ENCODE measurements around the gene NCMAP.
A peak's percentile ranks its signal among the peaks of the same experiment; 100 is the strongest.
"Not testable (repeated sequence)": the region's sequence is repeated elsewhere in the genome, so short reads cannot be mapped to it uniquely, and the experiment has no call there.

Gene NCMAP

GRCh38 chr1:24555591-24556413 lies at the start of gene NCMAP:
NCMAP (plus strand) TSS chr1:24556087; CDS start chr1:24595431, 39,344 bp downstream.
- peak; percentile 37 to 71 for DNase-seq

DNA sequence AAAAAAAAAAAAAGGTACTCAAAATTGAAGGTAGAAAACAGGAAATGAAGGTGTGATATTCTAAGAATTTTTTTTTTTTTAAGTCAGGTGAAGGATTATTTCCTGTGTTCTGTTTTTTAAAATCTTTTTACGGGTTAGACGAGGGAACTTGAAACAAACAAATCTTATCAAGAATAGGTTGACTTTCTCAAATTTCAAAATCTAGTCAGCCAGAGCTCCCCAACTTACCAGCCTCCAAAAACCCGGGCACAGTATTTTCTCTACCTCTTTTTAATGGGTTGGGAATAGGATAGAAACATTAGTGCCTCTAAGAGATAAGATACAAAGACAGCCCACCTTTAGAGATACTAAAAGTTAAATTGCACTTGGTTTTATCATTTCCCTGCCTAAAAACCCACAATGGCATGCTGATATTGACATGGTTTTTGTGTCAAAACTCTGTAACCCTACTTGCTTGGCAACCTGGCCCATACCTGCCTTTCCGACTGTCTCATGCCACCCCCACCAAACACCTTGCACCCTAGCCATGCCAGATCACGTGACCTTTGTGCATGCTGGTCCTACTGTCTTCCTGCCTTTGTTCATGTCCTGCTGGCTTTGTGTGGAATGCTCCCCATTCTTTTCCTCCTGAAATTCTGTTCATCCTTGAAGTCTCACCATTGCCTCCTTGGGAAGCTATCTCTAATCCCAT lies 49.1 kb upstream of the NCMAP start:
- no peak for DNase-seq

DNA sequence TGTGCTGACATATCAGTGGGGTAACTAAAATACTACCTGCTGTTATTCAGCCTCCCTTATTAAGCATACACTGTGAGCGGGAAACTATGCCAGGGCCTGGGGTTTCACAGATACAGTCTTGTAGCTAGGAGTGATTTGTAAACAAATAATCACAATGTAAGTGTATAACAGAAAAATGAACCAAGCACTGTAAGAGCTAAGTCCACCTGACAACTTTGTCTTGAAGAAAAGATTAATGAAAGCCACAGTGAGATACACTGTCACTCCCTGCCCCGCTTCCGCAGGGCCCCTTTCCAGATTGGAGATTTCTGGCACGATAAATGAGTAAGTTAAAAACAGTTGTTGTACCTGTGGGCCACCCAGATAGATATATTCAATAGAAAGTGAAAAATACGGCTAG lies 48.5 kb upstream of the NCMAP start:
- DNase-seq: no peak

DNA sequence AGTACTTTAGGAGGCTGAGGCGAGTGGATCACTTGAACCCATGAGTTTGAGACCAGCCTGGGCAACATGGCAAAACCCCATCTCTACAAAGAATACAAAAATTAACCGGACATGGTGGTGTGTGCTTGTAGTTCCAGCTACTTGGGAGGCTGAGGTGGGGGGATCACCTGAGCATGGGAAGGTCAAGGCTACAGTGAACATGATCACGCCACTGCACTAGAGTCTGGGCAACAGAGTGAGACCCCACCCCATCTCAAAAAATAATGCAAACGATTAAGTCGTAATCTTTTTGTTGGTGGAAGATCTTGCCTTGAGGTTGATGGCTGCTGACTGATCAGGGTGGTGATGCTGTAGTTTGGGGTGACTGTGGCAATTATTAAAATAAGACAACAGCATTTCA lies 47.0 kb upstream of the NCMAP start:
- DNase-seq: no peak

GRCh38 chr1:24513706-24514105 lies 42.2 kb upstream of the NCMAP start:
- peak in 1 of 2 experiments; percentile 28 for DNase-seq

DNA sequence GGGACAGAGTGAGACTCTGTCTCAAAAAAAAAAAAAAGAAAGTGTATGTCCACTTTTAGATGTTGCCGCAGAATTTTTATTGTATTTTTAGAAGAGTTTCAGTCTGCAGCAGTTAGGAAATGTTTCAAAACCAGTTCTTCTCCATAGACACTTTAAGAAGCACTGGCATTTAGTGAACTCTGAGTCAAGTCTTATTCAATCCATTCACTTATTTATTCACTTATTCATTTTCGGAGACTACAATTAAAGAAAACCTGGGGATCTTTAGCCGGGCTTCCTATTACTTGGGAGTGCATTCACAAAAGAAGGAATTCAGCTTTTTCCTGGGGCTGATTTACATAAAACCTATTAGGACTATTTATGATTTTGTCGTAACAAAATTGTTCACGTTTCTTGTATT lies 40.9 kb upstream of the NCMAP start:
- DNase-seq: no peak

DNA sequence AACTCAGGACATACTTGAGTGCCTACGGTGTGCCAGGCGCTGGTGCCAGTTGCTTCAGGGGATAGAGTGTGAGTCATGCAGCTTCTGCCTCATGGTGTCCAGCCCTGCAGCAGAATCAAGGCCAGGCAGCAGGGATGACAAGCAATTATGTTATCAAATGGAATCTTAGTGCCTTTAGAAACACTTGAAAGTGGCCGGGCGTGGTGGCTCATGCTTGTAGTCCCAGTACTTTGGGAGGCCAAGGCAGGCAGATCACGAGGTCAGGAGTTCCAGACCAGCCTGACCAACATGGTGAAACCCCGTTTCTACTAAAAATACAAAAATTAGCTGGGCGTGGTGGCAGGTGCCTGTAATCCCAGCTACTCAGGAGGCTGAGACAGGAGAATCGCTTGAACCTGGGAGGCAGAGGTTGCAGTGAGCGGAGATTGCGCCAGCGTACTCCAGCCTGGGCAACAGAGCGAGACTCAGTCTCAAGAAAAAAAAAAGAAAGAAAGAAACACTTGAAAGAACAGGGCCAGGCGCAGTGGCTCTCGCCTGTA lies 40.1 kb upstream of the NCMAP start:
- DNase-seq: not testable (repeated sequence)

- no peak for DNase-seq
Observed at GRCh38 chr1:24516506-24516905, 39.4 kb upstream of the NCMAP start.

- DNase-seq: no peak
Observed at GRCh38 chr1:24517898-24518297, 38.0 kb upstream of the NCMAP start.

DNA sequence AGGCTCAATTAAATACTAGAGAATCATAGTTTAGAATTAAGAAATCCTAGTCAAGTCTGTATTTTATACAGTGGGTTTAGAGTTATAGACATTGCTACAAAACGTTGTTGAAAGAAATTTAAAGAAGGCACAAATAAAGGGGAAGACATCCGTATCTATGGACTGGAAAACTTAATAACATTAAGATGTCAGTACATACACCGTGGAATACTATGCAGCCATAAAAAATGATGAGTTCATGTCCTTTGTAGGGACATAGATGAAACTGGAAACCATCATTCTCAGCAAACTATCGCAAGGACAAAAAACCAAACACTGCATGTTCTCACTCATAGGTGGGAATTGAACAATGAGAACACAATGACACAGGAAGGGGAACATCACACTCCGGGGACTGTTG lies 35.6 kb upstream of the NCMAP start:
- not testable (repeated sequence) for DNase-seq

DNA sequence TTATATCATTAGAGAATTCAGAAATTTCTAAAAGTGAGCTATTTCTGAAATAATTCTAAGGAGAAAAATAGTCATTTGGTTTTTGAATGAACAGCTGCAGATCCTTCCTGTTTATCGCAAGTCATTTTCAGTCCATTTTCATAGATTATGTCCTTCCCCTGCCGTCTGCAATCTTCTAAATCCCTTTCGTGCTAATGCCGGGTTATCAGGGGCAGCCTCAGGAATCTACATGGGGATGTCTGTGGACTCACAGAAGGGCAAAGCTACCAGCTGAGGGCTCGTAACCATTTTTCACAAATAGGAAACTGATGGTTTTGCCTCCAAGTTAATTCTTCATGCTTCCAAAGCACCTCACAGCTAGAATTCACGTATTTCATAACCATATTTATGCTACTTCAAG lies 30.3 kb upstream of the NCMAP start:
- DNase-seq: peak in 1 of 2 experiments; percentile 20

DNA sequence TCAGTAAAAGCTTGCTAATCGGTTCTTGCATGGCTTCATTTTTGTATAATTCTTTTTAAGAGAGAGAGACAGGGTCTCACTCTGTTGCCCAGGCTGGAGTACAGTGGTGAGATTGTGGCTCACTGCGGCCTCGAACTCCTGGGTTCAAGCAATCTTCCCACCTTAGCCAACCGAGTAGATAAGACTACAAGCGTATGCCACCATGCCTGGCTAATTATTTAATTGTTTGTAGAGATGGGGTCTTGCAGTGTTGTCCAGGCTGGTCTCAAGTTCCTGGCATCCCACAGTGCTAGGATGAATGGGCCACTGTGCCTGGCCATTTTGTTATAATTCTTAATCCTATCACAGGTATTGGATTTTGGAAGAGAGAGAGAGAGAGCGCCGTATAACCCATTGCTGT lies 29.8 kb upstream of the NCMAP start:
- no peak for DNase-seq

DNA sequence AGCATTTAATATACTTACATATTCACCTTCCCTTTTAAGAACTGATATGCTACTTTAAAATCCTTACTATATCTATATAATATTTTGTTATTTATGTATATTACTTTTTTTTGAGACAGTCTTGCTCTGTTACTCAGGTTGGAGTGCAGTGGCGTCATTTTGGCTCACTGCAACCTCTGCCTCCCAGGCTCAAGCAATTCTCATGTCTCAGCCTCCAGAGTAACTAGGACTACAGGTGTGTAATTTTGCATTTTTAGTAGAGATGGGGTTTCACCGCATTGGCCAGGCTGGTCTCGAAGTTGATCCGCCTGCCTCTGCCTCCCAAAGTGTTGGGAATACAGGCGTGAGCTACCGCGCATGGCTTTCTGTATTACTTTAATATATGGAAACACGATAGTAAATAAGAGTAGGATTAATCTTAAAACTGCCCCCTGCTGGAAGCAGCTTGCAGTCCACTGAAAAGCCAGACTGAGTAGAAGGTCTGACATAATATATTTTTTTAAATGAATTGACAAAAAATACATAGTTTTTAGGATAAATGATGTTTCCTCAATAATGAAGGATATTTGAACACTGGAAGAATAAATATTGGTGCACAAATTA lies 28.8 kb upstream of the NCMAP start:
- DNase-seq: peak in 1 of 2 experiments; percentile 35

GRCh38 chr1:24528744-24529143 lies 27.1 kb upstream of the NCMAP start:
- peak; percentile 44 to 78 for DNase-seq

DNA sequence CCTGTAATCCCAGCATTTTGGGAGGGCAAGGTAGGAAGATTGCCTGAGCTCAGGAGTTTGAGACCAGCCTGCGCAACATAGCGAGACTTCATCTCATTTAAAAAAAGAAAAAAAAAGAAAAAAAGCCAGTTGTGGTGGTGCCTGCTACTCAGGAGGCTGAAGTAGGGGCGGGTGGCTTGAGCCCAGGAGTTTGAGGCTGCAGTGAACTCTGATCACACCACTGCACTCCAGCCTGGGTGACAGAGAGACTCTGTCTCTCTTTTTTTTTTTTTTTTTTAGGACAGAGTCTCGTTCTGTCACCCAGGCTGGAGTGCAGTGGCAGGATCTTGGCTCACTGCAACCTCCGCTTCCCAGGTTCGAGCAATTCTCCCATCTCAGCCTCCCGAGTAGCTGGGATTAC lies 26.6 kb upstream of the NCMAP start:
- not testable (repeated sequence) for DNase-seq

- no peak for DNase-seq
Observed at GRCh38 chr1:24535021-24535424, 20.9 kb upstream of the NCMAP start.

- DNase-seq: no peak
Observed at GRCh38 chr1:24535778-24536177, 20.1 kb upstream of the NCMAP start.

- peak in 1 of 2 experiments; percentile 62 for DNase-seq
Observed at GRCh38 chr1:24536391-24536840, 19.5 kb upstream of the NCMAP start.

GRCh38 chr1:24540051-24540905 lies 15.6 kb upstream of the NCMAP start:
- DNase-seq: no peak

DNA sequence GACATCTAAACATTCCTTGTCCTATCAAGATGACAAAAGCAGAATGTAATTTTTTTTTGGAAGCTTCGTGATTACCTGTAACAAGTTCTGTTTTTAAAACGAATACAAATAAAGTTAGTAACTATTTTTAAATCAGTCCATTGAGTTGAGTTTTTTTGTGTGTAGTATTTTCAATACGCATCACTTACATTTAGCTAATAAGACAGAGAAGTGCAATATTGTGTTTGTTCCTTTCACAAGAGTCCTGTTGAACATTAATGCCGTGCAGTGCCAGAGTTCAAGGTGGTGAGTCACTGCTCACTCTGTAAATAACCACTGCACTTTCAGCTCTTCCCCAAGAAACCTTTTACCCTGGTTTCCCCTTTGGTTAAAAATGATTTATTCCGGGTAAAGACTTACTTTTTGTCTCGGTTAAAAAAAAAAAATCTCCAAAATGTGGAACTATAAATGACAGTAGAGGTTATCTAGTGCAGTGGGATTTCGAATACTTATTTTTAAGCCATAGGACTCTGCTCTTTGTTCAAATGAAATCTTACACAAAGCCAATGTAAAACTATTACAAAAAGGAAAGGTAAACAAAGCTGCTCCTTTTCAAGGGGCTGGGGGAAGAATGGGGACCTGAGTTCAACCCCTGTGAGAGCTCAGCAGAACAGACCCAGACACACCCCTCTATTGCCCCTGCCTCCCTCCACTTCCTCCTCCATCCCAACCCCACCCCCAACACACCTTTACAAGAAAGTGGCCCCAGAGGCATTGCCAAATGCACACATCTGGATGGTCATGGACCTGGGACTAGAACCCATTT lies 14.8 kb upstream of the NCMAP start:
- DNase-seq: no peak

GRCh38 chr1:24541711-24542346 lies 14.1 kb upstream of the NCMAP start:
- DNase-seq: peak in 1 of 2 experiments; percentile 28
